ENCODE data around the gene CEACAM19. TPM values are rescaled to one million over a fixed set of nuclear protein-coding genes. Genes with fewer than 3 reads are reported as not detected.

The CEACAM19 gene
- total and polyA plus RNA-seq, 2 of the 13 experiments (the other 11 are each of a cell fraction or from before 2014, with no cell fraction given), result 1.3 to 4.0 TPM

DNA sequence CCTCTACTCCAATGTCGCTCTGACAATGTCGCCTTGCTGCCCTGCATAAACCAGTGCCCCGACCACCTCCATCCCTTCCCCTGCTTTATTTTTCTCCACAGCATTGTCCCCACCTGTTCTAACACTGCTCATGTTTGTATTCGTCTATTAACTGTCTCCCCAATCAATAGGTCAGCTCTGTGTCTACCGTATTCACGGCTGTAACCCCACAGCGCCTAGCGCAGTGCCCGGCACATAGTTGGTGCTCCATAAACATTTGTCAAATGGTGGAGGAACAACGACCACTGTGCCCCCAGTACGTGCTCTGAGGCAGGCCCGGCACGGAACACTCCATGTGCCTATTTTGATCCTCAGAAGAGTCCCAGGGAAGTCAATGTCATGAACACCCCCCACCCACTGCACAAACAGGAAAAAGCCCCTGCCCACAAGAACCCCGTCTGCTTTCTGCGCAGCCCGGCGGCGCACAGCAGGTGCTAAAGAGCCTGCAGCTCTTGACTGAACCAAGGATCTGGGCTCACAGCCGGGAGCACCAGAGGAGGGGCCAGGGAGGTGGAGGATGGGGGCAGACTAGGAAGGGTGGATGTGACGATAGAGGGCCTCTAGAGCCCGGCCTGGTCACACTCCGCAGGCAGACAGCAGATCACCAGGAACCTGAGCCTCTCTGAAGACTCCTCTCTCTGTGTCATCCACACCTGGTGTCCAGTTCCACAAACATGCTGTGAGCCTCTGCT is 25.8 kb downstream of the CEACAM19 start (continued):
- no peak for TF ChIP-seq ZSCAN29 (CRISPR knock-in tag; conservative IDR thresholded peaks at IDR 0.05)
- TF ChIP-seq, protein P1, sequence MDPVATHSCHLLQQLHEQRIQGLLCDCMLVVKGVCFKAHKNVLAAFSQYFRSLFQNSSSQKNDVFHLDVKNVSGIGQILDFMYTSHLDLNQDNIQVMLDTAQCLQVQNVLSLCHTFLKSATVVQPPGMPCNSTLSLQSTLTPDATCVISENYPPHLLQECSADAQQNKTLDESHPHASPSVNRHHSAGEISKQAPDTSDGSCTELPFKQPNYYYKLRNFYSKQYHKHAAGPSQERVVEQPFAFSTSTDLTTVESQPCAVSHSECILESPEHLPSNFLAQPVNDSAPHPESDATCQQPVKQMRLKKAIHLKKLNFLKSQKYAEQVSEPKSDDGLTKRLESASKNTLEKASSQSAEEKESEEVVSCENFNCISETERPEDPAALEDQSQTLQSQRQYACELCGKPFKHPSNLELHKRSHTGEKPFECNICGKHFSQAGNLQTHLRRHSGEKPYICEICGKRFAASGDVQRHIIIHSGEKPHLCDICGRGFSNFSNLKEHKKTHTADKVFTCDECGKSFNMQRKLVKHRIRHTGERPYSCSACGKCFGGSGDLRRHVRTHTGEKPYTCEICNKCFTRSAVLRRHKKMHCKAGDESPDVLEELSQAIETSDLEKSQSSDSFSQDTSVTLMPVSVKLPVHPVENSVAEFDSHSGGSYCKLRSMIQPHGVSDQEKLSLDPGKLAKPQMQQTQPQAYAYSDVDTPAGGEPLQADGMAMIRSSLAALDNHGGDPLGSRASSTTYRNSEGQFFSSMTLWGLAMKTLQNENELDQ (CRISPR knock-in tag; IDR thresholded peaks at IDR 0.05; ENCODE audit: borderline replicate concordance), result no peak
- TF ChIP-seq ZNF205 (CRISPR knock-in tag; IDR thresholded peaks at IDR 0.05), result peak; percentile 100
- TF ChIP-seq, protein P2, sequence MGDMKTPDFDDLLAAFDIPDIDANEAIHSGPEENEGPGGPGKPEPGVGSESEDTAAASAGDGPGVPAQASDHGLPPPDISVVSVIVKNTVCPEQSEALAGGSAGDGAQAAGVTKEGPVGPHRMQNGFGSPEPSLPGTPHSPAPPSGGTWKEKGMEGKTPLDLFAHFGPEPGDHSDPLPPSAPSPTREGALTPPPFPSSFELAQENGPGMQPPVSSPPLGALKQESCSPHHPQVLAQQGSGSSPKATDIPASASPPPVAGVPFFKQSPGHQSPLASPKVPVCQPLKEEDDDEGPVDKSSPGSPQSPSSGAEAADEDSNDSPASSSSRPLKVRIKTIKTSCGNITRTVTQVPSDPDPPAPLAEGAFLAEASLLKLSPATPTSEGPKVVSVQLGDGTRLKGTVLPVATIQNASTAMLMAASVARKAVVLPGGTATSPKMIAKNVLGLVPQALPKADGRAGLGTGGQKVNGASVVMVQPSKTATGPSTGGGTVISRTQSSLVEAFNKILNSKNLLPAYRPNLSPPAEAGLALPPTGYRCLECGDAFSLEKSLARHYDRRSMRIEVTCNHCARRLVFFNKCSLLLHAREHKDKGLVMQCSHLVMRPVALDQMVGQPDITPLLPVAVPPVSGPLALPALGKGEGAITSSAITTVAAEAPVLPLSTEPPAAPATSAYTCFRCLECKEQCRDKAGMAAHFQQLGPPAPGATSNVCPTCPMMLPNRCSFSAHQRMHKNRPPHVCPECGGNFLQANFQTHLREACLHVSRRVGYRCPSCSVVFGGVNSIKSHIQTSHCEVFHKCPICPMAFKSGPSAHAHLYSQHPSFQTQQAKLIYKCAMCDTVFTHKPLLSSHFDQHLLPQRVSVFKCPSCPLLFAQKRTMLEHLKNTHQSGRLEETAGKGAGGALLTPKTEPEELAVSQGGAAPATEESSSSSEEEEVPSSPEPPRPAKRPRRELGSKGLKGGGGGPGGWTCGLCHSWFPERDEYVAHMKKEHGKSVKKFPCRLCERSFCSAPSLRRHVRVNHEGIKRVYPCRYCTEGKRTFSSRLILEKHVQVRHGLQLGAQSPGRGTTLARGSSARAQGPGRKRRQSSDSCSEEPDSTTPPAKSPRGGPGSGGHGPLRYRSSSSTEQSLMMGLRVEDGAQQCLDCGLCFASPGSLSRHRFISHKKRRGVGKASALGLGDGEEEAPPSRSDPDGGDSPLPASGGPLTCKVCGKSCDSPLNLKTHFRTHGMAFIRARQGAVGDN (CRISPR knock-in tag; IDR thresholded peaks at IDR 0.05), result peak; percentile 72
- TF ChIP-seq, protein P3, sequence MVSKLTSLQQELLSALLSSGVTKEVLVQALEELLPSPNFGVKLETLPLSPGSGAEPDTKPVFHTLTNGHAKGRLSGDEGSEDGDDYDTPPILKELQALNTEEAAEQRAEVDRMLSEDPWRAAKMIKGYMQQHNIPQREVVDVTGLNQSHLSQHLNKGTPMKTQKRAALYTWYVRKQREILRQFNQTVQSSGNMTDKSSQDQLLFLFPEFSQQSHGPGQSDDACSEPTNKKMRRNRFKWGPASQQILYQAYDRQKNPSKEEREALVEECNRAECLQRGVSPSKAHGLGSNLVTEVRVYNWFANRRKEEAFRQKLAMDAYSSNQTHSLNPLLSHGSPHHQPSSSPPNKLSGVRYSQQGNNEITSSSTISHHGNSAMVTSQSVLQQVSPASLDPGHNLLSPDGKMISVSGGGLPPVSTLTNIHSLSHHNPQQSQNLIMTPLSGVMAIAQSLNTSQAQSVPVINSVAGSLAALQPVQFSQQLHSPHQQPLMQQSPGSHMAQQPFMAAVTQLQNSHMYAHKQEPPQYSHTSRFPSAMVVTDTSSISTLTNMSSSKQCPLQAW (CRISPR knock-in tag; IDR thresholded peaks at IDR 0.05), result peak; percentile 54; the same call in 1 of the 2 replicates
- peak; percentile 98 for TF ChIP-seq GZF1 (CRISPR knock-in tag; IDR thresholded peaks at IDR 0.05)
- TF ChIP-seq MED1 (CRISPR knock-in tag; IDR thresholded peaks at IDR 0.05), result 0 out of 2 replicates have a peak, but pooled peaks have one; percentile 14
- TF ChIP-seq KDM3A (CRISPR knock-in tag; IDR thresholded peaks at IDR 0.05; ENCODE audit: low read depth), result no peak
- TF ChIP-seq NFE2L2 (IDR thresholded peaks at IDR 0.05; ENCODE audit: low read length), result no peak
- peak; percentile 72 for TF ChIP-seq ZNF263 (CRISPR knock-in tag; IDR thresholded peaks at IDR 0.05)
- TF ChIP-seq, protein P4, sequence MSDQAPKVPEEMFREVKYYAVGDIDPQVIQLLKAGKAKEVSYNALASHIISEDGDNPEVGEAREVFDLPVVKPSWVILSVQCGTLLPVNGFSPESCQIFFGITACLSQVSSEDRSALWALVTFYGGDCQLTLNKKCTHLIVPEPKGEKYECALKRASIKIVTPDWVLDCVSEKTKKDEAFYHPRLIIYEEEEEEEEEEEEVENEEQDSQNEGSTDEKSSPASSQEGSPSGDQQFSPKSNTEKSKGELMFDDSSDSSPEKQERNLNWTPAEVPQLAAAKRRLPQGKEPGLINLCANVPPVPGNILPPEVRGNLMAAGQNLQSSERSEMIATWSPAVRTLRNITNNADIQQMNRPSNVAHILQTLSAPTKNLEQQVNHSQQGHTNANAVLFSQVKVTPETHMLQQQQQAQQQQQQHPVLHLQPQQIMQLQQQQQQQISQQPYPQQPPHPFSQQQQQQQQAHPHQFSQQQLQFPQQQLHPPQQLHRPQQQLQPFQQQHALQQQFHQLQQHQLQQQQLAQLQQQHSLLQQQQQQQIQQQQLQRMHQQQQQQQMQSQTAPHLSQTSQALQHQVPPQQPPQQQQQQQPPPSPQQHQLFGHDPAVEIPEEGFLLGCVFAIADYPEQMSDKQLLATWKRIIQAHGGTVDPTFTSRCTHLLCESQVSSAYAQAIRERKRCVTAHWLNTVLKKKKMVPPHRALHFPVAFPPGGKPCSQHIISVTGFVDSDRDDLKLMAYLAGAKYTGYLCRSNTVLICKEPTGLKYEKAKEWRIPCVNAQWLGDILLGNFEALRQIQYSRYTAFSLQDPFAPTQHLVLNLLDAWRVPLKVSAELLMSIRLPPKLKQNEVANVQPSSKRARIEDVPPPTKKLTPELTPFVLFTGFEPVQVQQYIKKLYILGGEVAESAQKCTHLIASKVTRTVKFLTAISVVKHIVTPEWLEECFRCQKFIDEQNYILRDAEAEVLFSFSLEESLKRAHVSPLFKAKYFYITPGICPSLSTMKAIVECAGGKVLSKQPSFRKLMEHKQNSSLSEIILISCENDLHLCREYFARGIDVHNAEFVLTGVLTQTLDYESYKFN (CRISPR knock-in tag; conservative IDR thresholded peaks at IDR 0.05), result peak; percentile 66
- no peak for TF ChIP-seq NFYC (CRISPR knock-in tag; IDR thresholded peaks at IDR 0.05)
- TF ChIP-seq ZBTB38 (CRISPR knock-in tag; IDR thresholded peaks at IDR 0.05), result peak; percentile 87
- TF ChIP-seq HOXA3 (CRISPR knock-in tag; IDR thresholded peaks at IDR 0.05), result peak; percentile 51; the same call in 1 of the 2 replicates
- TF ChIP-seq, protein P5, sequence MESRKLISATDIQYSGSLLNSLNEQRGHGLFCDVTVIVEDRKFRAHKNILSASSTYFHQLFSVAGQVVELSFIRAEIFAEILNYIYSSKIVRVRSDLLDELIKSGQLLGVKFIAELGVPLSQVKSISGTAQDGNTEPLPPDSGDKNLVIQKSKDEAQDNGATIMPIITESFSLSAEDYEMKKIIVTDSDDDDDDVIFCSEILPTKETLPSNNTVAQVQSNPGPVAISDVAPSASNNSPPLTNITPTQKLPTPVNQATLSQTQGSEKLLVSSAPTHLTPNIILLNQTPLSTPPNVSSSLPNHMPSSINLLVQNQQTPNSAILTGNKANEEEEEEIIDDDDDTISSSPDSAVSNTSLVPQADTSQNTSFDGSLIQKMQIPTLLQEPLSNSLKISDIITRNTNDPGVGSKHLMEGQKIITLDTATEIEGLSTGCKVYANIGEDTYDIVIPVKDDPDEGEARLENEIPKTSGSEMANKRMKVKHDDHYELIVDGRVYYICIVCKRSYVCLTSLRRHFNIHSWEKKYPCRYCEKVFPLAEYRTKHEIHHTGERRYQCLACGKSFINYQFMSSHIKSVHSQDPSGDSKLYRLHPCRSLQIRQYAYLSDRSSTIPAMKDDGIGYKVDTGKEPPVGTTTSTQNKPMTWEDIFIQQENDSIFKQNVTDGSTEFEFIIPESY (CRISPR knock-in tag; IDR thresholded peaks at IDR 0.05), result peak; percentile 96
